IMR-90 (cell line): ENCODE data around the gene TRIM6. TPM values are rescaled to one million over a fixed set of nuclear protein-coding genes. Genes with fewer than 3 reads are reported as not detected.

Source experiments
- ATAC-seq: fragments of 200-7000 bp; cut with Tn5 transposase; 2 replicates; pipeline ENCODE4 v1.9.1; 2020; ENCODE audit warnings: low read depth, mild to moderate bottlenecking, moderate library complexity
- BruUV-seq: library from RNA; stranded (reverse); fragments of 400-500 nt; replicated peaks from 2 replicates; lab custom pipeline; 2021; lab: Mats Ljungman, UMichigan
- CTCF ChIA-PET: fragments of 300-600 bp; formaldehyde crosslinking; extraction: SDS; loops from one replicate; lab custom pipeline; 2021; ENCODE audit warnings: antibody characterized with exemption; lab: Yijun Ruan, JAX
- POLR2A ChIA-PET: fragments of 300-600 bp; sonication (Branson Sonifier 250); formaldehyde crosslinking; loops from one replicate; lab custom pipeline; 2022; ENCODE audit warnings: antibody characterized with exemption; ENCODE audit not compliant: unreplicated experiment; lab: Charles Lee
- DNase-seq: peaks from one replicate; pipeline ENCODE4 v3.0.0; 2013
- H2AFZ ChIP-seq: replicated peaks from 2 replicates; pipeline ENCODE3; 2013; ENCODE audit warnings: low read length, mild to moderate bottlenecking; ENCODE audit not compliant: poor library complexity
- H2AK5ac ChIP-seq: 2 replicates; pipeline ENCODE4 v1.6.1; 2013; ENCODE audit warnings: low read depth, low read length, inconsistent platforms
- H2AK9ac ChIP-seq: replicated peaks from 2 replicates; pipeline ENCODE3; 2013; ENCODE audit warnings: mild to moderate bottlenecking, low read depth, low read length, moderate library complexity; ENCODE audit not compliant: poor library complexity
- H2BK120ac ChIP-seq: 2 replicates; pipeline ENCODE4 v1.6.1; 2013; ENCODE audit warnings: low read depth, low read length, inconsistent platforms
- H2BK15ac ChIP-seq: 3 replicates; pipeline ENCODE4 v1.6.1; 2013; ENCODE audit warnings: low read depth, low read length, inconsistent platforms
- H2BK20ac ChIP-seq: 2 replicates; pipeline ENCODE4 v1.6.1; 2013; ENCODE audit warnings: low read depth, mild to moderate bottlenecking, inconsistent platforms, low read length, moderate library complexity
- H2BK5ac ChIP-seq: 2 replicates; pipeline ENCODE4 v1.6.1; 2013; ENCODE audit warnings: mild to moderate bottlenecking, low read depth, low read length, inconsistent platforms; ENCODE audit not compliant: poor library complexity, severe bottlenecking
- H3K14ac ChIP-seq: replicated peaks from 2 replicates; pipeline ENCODE4 v1.6.1; 2013; ENCODE audit warnings: low read depth, low read length, inconsistent platforms
- H3K18ac ChIP-seq: 2 replicates; pipeline ENCODE4 v1.6.1; 2013; ENCODE audit warnings: low read depth, low read length, control low read depth
- H3K23ac ChIP-seq: 2 replicates; pipeline ENCODE4 v1.6.1; 2013; ENCODE audit warnings: low read depth, low read length, inconsistent platforms
- H3K27ac ChIP-seq: 2 replicates; pipeline ENCODE4 v1.5.1; 2013; ENCODE audit warnings: mild to moderate bottlenecking, control low read depth, low read length; ENCODE audit not compliant: insufficient read depth
- H3K27me3 ChIP-seq: 2 replicates; pipeline ENCODE4 v1.6.1; 2013; ENCODE audit warnings: low read length; ENCODE audit not compliant: control insufficient read depth, insufficient read depth
- H3K36me3 ChIP-seq: 2 replicates; pipeline ENCODE4 v1.6.1; 2013; ENCODE audit warnings: low read length, mixed read lengths; ENCODE audit not compliant: control insufficient read depth, insufficient read depth
- H3K4ac ChIP-seq: 2 replicates; pipeline ENCODE4 v1.6.1; 2013; ENCODE audit warnings: low read depth, low read length, inconsistent platforms
- H3K4me1 ChIP-seq: 2 replicates; pipeline ENCODE4 v1.6.1; 2013; ENCODE audit warnings: low read length, mixed read lengths; ENCODE audit not compliant: control insufficient read depth, insufficient read depth
- H3K4me2 ChIP-seq: 2 replicates; pipeline ENCODE4 v1.6.1; 2013; ENCODE audit warnings: low read depth, mild to moderate bottlenecking, control low read depth, low read length, moderate library complexity
- H3K4me3 ChIP-seq: 2 replicates; pipeline ENCODE4 v1.5.1; 2013; ENCODE audit warnings: low read depth, mild to moderate bottlenecking, control low read depth, low read length, moderate library complexity; ENCODE audit not compliant: insufficient read depth
- H3K56ac ChIP-seq: 2 replicates; pipeline ENCODE4 v1.6.1; 2013; ENCODE audit warnings: low read length, inconsistent platforms; ENCODE audit not compliant: insufficient read depth; ENCODE audit errors: extremely low read depth
- H3K79me1 ChIP-seq, 2 experiments: 2 replicates each; pipeline ENCODE4 v1.6.1; 2013; ENCODE audit warnings: low read length in 2 of 2, inconsistent platforms in 1 of 2, low read depth in 1 of 2
- H3K9ac ChIP-seq: 2 replicates; pipeline ENCODE4 v1.6.1; 2013; ENCODE audit warnings: low read depth, low read length, control low read depth
- H3K9me1 ChIP-seq: 2 replicates; pipeline ENCODE4 v1.6.1; 2013; ENCODE audit warnings: low read length, inconsistent platforms; ENCODE audit not compliant: insufficient read depth
- H3K9me3 ChIP-seq: 2 replicates; pipeline ENCODE4 v1.6.1; 2013; ENCODE audit warnings: low read length; ENCODE audit not compliant: control insufficient read depth, insufficient read depth
- H4K20me1 ChIP-seq: 2 replicates; pipeline ENCODE4 v1.6.1; 2013; ENCODE audit warnings: low read length, inconsistent platforms; ENCODE audit not compliant: insufficient read depth
- H4K5ac ChIP-seq: 2 replicates; pipeline ENCODE4 v1.6.1; 2013; ENCODE audit warnings: mild to moderate bottlenecking, low read depth, low read length, control low read depth
- H4K8ac ChIP-seq, 2 experiments: 2 replicates each; pipeline ENCODE4 v1.6.1; 2013; ENCODE audit warnings: low read depth in 2 of 2, low read length in 2 of 2, control low read depth in 1 of 2, inconsistent platforms in 1 of 2
- H4K91ac ChIP-seq: 2 replicates; pipeline ENCODE4 v1.6.1; 2013; ENCODE audit warnings: low read depth, low read length, inconsistent platforms; ENCODE audit not compliant: insufficient read depth
- CEBPB ChIP-seq: IDR thresholded peaks from 2 replicates; pipeline ENCODE4 v1.6.1; 2012; ENCODE audit warnings: low read depth, low read length, improper control_type of control experiment
- NFE2L2 ChIP-seq: fragments of 150-350 bp; IDR thresholded peaks from 2 replicates; pipeline ENCODE4 v1.6.1; 2016; ENCODE audit warnings: low read depth, mild to moderate bottlenecking, low read length
- WGBS, 2 experiments: methylation state at CpG; one replicate each; pipeline versions ENCODE4 v1.1.5 to v1.1.7; 2013; ENCODE audit warnings: missing lambda C conversion rate in 2 of 2; ENCODE audit not compliant: insufficient read length in 1 of 2; ENCODE audit errors: extremely low coverage in 2 of 2; 5-methylcytosine and 5-hydroxymethylcytosine counted together
- dilution Hi-C: fragments of 300-500 bp; cut with HindIII; formaldehyde crosslinking; loops from one replicate; pipeline ENCODE4 v1.14.3; 2018; ENCODE audit warnings: low sequenced_read_pairs; ENCODE audit not compliant: unreplicated experiment
- in situ Hi-C: fragments of 300-500 bp; cut with MboI; formaldehyde crosslinking; loops from 3 replicates; pipeline ENCODE4 v1.14.3; 2019; ENCODE audit warnings: low sequenced_read_pairs, inconsistent platforms, mixed read lengths
- intact Hi-C: fragments of 100-400 bp; cut with micrococcal nuclease; formaldehyde crosslinking; loops from 2 replicates; pipeline ENCODE4 v1.10.0; 2022
- polyA plus RNA-seq, 3 experiments: library from polyadenylated mRNA; depleted of rRNA; stranded (reverse); fragments of >200 nt; gene quantifications; 2 replicates each; pipeline ENCODE4 v1.2.3, GENCODE V29; 2012; ENCODE audit warnings: low replicate concordance in 1 of 3
- total RNA-seq: library from RNA; depleted of rRNA; stranded (reverse); fragments of >200 nt; gene quantifications from 2 replicates; pipeline ENCODE4 v1.2.3, GENCODE V29; 2012

TRIM6 gene
- total and polyA plus RNA-seq, 2 of the 4 experiments (the other 2 are of a cell fraction), result 3.9 to 4.7 TPM

DNA sequence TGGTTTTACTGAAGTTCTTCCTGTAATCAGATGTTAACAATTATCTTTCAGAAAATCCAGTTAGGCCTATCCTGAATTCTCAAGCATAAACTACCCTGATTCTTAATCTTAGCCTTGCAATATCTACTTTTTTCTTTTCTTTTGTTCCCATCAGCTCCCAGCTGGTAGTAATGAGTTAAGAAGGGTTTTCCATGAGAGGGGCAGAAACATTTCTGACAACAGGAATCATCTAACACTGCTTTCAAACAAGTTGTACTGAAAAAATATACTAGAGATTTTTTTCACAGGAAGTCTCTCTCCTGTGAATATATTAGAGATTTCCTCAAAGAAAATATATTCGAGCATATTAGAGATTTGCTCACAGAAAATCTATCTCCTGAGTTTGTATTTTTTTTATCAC is 3.3 kb upstream of the TRIM6 start:
- Histone ChIP-seq H3K4ac (no peak overlapping the region), H4K8ac (no peak overlapping the region), H4K20me1 (no peaks in the 10 kb centered on the region), H3K4me1 (peaks cover 7% of the 10 kb centered on the region), H3K9me3 (no peaks in the 10 kb centered on the region), H2BK20ac (no peak overlapping the region), H3K4me3 (no peak overlapping the region), H2AFZ (no peak overlapping the region), H3K27me3 (no peaks in the 10 kb centered on the region), H2AK9ac (no peak overlapping the region), H3K14ac (no peak overlapping the region; the same call in 1 of the 2 replicates), H3K23ac (no peak overlapping the region), H3K18ac (no peak overlapping the region), H4K5ac (no peak overlapping the region), H2BK5ac (no peak overlapping the region), H3K56ac (no peak overlapping the region), H3K79me1 (peaks cover 4 to 12% of the 10 kb centered on the region in 2 experiments; a peak in 3 of 4 replicates), H2BK120ac (no peak overlapping the region), H2BK15ac (no peak overlapping the region), H3K4me2 (no peak overlapping the region), H3K36me3 (no peaks in the 10 kb centered on the region), H3K27ac (no peak overlapping the region), H2AK5ac (no peak overlapping the region), H3K9me1 (no peaks in the 10 kb centered on the region), H4K91ac (no peak overlapping the region), H3K9ac (no peak overlapping the region)
- in situ Hi-C loops, result no loop called here
- no peak; the same call in 1 of the 2 replicates for ATAC-seq
- ChIA-PET POLR2A (no interaction called here), CTCF (no interaction called here)
- peak; percentile 54 for DNase-seq
- no CpG with 5 or more reads among the region's 1 CpG for WGBS, 2 experiments
- dilution Hi-C loops, result no loop called here
- TF ChIP-seq CEBPB, result no peak
- TF ChIP-seq NFE2L2, result no peak
- intact Hi-C loops, result loop anchor here (10.0 kb wide), 1 partner anchor 1868 kb away; no protein-coding TSS in a partner anchor
- no TSS peak for BruUV-seq
